WTC11 (cell line): Measurements from ENCODE around the gene CEP104. TPM values are rescaled to one million over a fixed set of nuclear protein-coding genes. Genes with fewer than 3 reads are reported as not detected.

Experiments
- ATAC-seq: fragments of 200-7000 bp; cut with Tn5 transposase; 2 replicates; pipeline ENCODE4 v1.10.0; 2021; ENCODE audit warnings: mild to moderate bottlenecking, moderate library complexity
- CTCF ChIA-PET: fragments of 300-600 bp; sonication (Branson Sonifier 250); formaldehyde crosslinking; loops from one replicate; lab custom pipeline; 2021; ENCODE audit warnings: antibody characterized with exemption; lab: Charles Lee
- POLR2A ChIA-PET: fragments of 350-600 bp; sonication (Branson Sonifier 250); formaldehyde crosslinking; loops from one replicate; lab custom pipeline; 2021; ENCODE audit warnings: antibody characterized with exemption; lab: Charles Lee
- DNase-seq: peaks from one replicate; pipeline ENCODE4 v3.0.0; 2021; ENCODE audit warnings: low spot score
- H3K27ac Mint-ChIP-seq: 2 replicates; pipeline ENCODE4 v1.8.0; 2021; ENCODE audit warnings: mixed read lengths
- H3K27me3 Mint-ChIP-seq: 2 replicates; pipeline ENCODE4 v1.8.0; 2021; ENCODE audit warnings: low read depth, mild to moderate bottlenecking, moderate library complexity, mixed read lengths
- H3K36me3 Mint-ChIP-seq: 2 replicates; pipeline ENCODE4 v1.8.0; 2021; ENCODE audit warnings: mixed read lengths
- H3K4me1 Mint-ChIP-seq: 2 replicates; pipeline ENCODE4 v1.8.0; 2022; ENCODE audit warnings: mixed read lengths
- H3K4me3 Mint-ChIP-seq: 2 replicates; pipeline ENCODE4 v1.8.0; 2021; ENCODE audit warnings: mild to moderate bottlenecking, moderate library complexity, mixed read lengths
- H3K9me3 Mint-ChIP-seq: 2 replicates; pipeline ENCODE4 v1.8.0; 2021; ENCODE audit warnings: mixed read lengths
- CDX4 ChIP-seq: fragments of 250-450 bp; sonication (Bioruptor Pico); IDR thresholded peaks from 2 replicates; pipeline ENCODE4 v1.9.0; 2021; ENCODE audit warnings: moderate library complexity, mild to moderate bottlenecking, inconsistent platforms, borderline replicate concordance
- CREM ChIP-seq: sonication (generic); formaldehyde crosslinking; IDR thresholded peaks from 2 replicates; pipeline ENCODE4 v1.8.1; 2022; ENCODE audit warnings: mild to moderate bottlenecking, missing genetic modification reagents, moderate library complexity
- E2F4 ChIP-seq: sonication (generic); formaldehyde crosslinking; IDR thresholded peaks from 2 replicates; pipeline ENCODE4 v1.8.1; 2022; ENCODE audit warnings: low read depth, mild to moderate bottlenecking, moderate library complexity, missing genetic modification reagents, borderline replicate concordance
- ESRRA ChIP-seq: sonication (generic); formaldehyde crosslinking; IDR thresholded peaks from 2 replicates; pipeline ENCODE4 v1.8.1; 2022; ENCODE audit warnings: mild to moderate bottlenecking, missing genetic modification reagents, borderline replicate concordance
- GTF2I ChIP-seq: fragments of 250-450 bp; sonication (Bioruptor Pico); conservative IDR thresholded peaks from 2 replicates; pipeline ENCODE4 v1.4.0; 2021; ENCODE audit warnings: mild to moderate bottlenecking
- KAT7 ChIP-seq: sonication (generic); formaldehyde crosslinking; IDR thresholded peaks from 2 replicates; pipeline ENCODE4 v1.8.1; 2023; ENCODE audit warnings: missing genetic modification reagents, mild to moderate bottlenecking, borderline replicate concordance
- NFATC4 ChIP-seq: fragments of 250-450 bp; sonication (Bioruptor Pico); IDR thresholded peaks from 2 replicates; pipeline ENCODE4 v1.9.0; 2021; ENCODE audit warnings: mild to moderate bottlenecking
- NFE2L1 ChIP-seq: sonication (generic); formaldehyde crosslinking; IDR thresholded peaks from 2 replicates; pipeline ENCODE4 v1.8.1; 2023; ENCODE audit warnings: missing genetic modification reagents
- NR1H2 ChIP-seq: sonication (generic); formaldehyde crosslinking; IDR thresholded peaks from 2 replicates; pipeline ENCODE4 v1.9.0; 2021; ENCODE audit warnings: mild to moderate bottlenecking, moderate library complexity, missing genetic modification reagents
- RORB ChIP-seq: fragments of 250-450 bp; sonication (Bioruptor Pico); IDR thresholded peaks from 2 replicates; pipeline ENCODE4 v1.9.0; 2021; ENCODE audit warnings: mild to moderate bottlenecking
- SMAD3 ChIP-seq: sonication (generic); formaldehyde crosslinking; IDR thresholded peaks from 2 replicates; pipeline ENCODE4 v1.8.0; 2022; ENCODE audit warnings: missing genetic modification reagents, mild to moderate bottlenecking, borderline replicate concordance
- ZMAT4 ChIP-seq: fragments of 250-450 bp; sonication (Bioruptor Pico); IDR thresholded peaks from 2 replicates; pipeline ENCODE4 v1.9.0; 2021; ENCODE audit warnings: mild to moderate bottlenecking
- ZNF219 ChIP-seq: sonication (generic); formaldehyde crosslinking; IDR thresholded peaks from 2 replicates; pipeline ENCODE4 v1.8.0; 2023; ENCODE audit warnings: missing genetic modification reagents, mild to moderate bottlenecking, borderline replicate concordance
- ZNF232 ChIP-seq: sonication (generic); formaldehyde crosslinking; IDR thresholded peaks from 2 replicates; pipeline ENCODE4 v1.8.0; 2022; ENCODE audit warnings: mild to moderate bottlenecking, missing genetic modification reagents
- ZNF425 ChIP-seq: fragments of 250-450 bp; sonication (Bioruptor Pico); conservative IDR thresholded peaks from 2 replicates; pipeline ENCODE4 v1.9.0; 2021; ENCODE audit warnings: mild to moderate bottlenecking
- total RNA-seq: library from RNA; stranded (reverse); gene quantifications from 3 replicates; pipeline ENCODE4 v1.2.3, GENCODE V29; 2021
- TF ChIP-seq, protein P1 (sequence below): sonication (generic); formaldehyde crosslinking; IDR thresholded peaks from 2 replicates; pipeline ENCODE4 v1.8.1; 2023; ENCODE audit warnings: mild to moderate bottlenecking, missing genetic modification reagents
- TF ChIP-seq, protein P2 (sequence below): sonication (generic); formaldehyde crosslinking; conservative IDR thresholded peaks from 2 replicates; pipeline ENCODE4 v1.8.1; 2022; ENCODE audit warnings: mild to moderate bottlenecking, missing genetic modification reagents
- TF ChIP-seq, protein P3 (sequence below): fragments of 250-450 bp; sonication (Bioruptor Pico); IDR thresholded peaks from 2 replicates; pipeline ENCODE4 v2.1.2; 2022; ENCODE audit warnings: mild to moderate bottlenecking, moderate library complexity
- TF ChIP-seq, protein P4 (sequence below): sonication (generic); formaldehyde crosslinking; IDR thresholded peaks from 2 replicates; pipeline ENCODE4 v1.8.1; 2022; ENCODE audit warnings: low read depth, missing genetic modification reagents, borderline replicate concordance

CEP104 gene
- total RNA-seq, 1 experiment from 2014 or later: 38.0 TPM

- TF ChIP-seq, protein P1, sequence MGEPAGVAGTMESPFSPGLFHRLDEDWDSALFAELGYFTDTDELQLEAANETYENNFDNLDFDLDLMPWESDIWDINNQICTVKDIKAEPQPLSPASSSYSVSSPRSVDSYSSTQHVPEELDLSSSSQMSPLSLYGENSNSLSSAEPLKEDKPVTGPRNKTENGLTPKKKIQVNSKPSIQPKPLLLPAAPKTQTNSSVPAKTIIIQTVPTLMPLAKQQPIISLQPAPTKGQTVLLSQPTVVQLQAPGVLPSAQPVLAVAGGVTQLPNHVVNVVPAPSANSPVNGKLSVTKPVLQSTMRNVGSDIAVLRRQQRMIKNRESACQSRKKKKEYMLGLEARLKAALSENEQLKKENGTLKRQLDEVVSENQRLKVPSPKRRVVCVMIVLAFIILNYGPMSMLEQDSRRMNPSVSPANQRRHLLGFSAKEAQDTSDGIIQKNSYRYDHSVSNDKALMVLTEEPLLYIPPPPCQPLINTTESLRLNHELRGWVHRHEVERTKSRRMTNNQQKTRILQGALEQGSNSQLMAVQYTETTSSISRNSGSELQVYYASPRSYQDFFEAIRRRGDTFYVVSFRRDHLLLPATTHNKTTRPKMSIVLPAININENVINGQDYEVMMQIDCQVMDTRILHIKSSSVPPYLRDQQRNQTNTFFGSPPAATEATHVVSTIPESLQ: no peak
Measured at GRCh38 chr1:3816331-3817137, 40.5 kb downstream of the CEP104 start (continued).

- Mint-ChIP-seq H3K36me3 (peaks cover 1% of the 10 kb centered on the region), H3K27me3 (no peaks in the 10 kb centered on the region), H3K9me3 (peaks cover 3% of the 10 kb centered on the region), H3K27ac (no peak overlapping the region), H3K4me3 (no peak overlapping the region), H3K4me1 (peaks cover 2% of the 10 kb centered on the region)
- ChIA-PET POLR2A (no interaction called here), CTCF (interaction anchor here (1.1 kb wide), 1 partner anchor 13 kb away, joined by 4 read pairs; no protein-coding TSS in a partner anchor)
- no peak for DNase-seq
- no peak for ATAC-seq
- TF ChIP-seq ESRRA (CRISPR knock-in tag): no peak
- TF ChIP-seq, protein P2, sequence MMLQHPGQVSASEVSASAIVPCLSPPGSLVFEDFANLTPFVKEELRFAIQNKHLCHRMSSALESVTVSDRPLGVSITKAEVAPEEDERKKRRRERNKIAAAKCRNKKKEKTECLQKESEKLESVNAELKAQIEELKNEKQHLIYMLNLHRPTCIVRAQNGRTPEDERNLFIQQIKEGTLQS (CRISPR knock-in tag): no peak
- TF ChIP-seq E2F4 (CRISPR knock-in tag): no peak
- no peak for TF ChIP-seq CDX4
Measured at GRCh38 chr1:3814771-3815561, 42.0 kb downstream of the CEP104 start.

DNA sequence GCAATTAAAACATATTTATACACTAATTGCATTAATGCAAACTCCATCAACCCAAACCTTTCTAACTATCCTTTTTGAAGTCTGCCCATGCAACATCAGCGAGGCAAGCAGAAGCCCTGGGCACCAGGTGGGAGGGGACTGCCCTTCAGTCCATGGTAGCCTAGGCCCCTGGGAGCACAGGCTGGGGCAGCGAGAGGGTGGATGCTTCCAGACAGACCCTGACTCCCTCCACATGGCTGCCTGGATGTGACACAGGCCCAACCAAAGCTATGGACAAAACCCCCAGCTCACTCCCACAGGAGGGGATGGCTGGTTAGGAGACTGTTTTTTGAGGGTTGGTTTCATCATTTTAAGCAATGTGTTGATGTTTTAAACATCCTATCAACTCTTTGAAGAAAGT is 42.9 kb downstream of the CEP104 start:
- Mint-ChIP-seq H3K27ac (no peak overlapping the region), H3K4me1 (peaks cover 2% of the 10 kb centered on the region), H3K4me3 (no peak overlapping the region), H3K9me3 (peaks cover 4% of the 10 kb centered on the region), H3K36me3 (no peaks in the 10 kb centered on the region; the same call in 1 of the 2 replicates), H3K27me3 (no peaks in the 10 kb centered on the region; the same call in 1 of the 2 replicates)
- no peak for ATAC-seq
- CTCF ChIA-PET: no interaction called here
- DNase-seq: no peak
- POLR2A ChIA-PET: no interaction called here
- TF ChIP-seq NR1H2 (CRISPR knock-in tag) (no peak), RORB (CRISPR knock-in tag) (no peak), CREM (no peak), ZNF425 (CRISPR knock-in tag) (no peak), NFE2L1 (CRISPR knock-in tag) (no peak), CDX4 (no peak), NFATC4 (CRISPR knock-in tag) (no peak), ZNF232 (no peak), ZMAT4 (CRISPR knock-in tag) (no peak), KAT7 (no peak), SMAD3 (CRISPR knock-in tag) (no peak), ZNF219 (CRISPR knock-in tag) (no peak), GTF2I (no peak)
- TF ChIP-seq, protein P2 (CRISPR knock-in tag): no peak
- TF ChIP-seq, protein P3, sequence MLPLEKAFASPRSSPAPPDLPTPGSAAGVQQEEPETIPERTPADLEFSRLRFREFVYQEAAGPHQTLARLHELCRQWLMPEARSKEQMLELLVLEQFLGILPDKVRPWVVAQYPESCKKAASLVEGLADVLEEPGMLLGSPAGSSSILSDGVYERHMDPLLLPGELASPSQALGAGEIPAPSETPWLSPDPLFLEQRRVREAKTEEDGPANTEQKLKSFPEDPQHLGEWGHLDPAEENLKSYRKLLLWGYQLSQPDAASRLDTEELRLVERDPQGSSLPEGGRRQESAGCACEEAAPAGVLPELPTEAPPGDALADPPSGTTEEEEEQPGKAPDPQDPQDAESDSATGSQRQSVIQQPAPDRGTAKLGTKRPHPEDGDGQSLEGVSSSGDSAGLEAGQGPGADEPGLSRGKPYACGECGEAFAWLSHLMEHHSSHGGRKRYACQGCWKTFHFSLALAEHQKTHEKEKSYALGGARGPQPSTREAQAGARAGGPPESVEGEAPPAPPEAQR (CRISPR knock-in tag): no peak
- TF ChIP-seq, protein P4, sequence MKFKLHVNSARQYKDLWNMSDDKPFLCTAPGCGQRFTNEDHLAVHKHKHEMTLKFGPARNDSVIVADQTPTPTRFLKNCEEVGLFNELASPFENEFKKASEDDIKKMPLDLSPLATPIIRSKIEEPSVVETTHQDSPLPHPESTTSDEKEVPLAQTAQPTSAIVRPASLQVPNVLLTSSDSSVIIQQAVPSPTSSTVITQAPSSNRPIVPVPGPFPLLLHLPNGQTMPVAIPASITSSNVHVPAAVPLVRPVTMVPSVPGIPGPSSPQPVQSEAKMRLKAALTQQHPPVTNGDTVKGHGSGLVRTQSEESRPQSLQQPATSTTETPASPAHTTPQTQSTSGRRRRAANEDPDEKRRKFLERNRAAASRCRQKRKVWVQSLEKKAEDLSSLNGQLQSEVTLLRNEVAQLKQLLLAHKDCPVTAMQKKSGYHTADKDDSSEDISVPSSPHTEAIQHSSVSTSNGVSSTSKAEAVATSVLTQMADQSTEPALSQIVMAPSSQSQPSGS (CRISPR knock-in tag): no peak
